ENCODE data around the gene PHF21A. TPM values are rescaled to one million over a fixed set of nuclear protein-coding genes. Genes with fewer than 3 reads are reported as not detected.
"Not testable (repeated sequence)": the region's sequence is repeated elsewhere in the genome, so short reads cannot be mapped to it uniquely, and the experiment has no call there.

PHF21A gene
- total RNA-seq, 1 experiment from 2014 or later, result 8.2 TPM

- Histone ChIP-seq H3K79me2 (ENCODE audit: low read length) (no peaks in the 10 kb centered on the region), H3K9me2 (replicated peaks; ENCODE audit: low read length) (no peaks in the 10 kb centered on the region), H3K4me2 (ENCODE audit: low read length) (peak overlapping the region; percentile 89), H4K20me1 (ENCODE audit: low read length) (no peaks in the 10 kb centered on the region), H3K9me3 (ENCODE audit: low read length) (no peaks in the 10 kb centered on the region), H3K9ac (ENCODE audit: low read length) (no peak overlapping the region), H2AFZ (ENCODE audit: low read length) (no peak overlapping the region), H3K27me3 (ENCODE audit: low read length) (no peaks in the 10 kb centered on the region), H3K27ac (ENCODE audit: low read length) (no peak overlapping the region), H3F3A (ENCODE audit: low read length, unreplicated experiment) (no peaks in the 10 kb centered on the region), H3K36me3 (ENCODE audit: low read depth, low read length) (no peaks in the 10 kb centered on the region), H3K4me3 (ENCODE audit: low read length) (peak overlapping the region; percentile 66), H3K4me1 (ENCODE audit: insufficient read depth, low read length) (0 out of 2 replicates have a peak, but pooled peaks cover 7% of the 10 kb centered on the region)
- intact Hi-C loops (cut with micrococcal nuclease), result no loop called here
- BruUV-seq (replicated peaks), result no TSS peak
- POLR2A ChIA-PET (ENCODE audit: unreplicated experiment), result no interaction called here
- CTCF ChIA-PET, result no interaction called here
- ATAC-seq, result no peak
- TF ChIP-seq CTCF (conservative IDR thresholded peaks at IDR 0.05; ENCODE audit: low read depth, low read length) (no peak), EZH2phosphoT487 (IDR thresholded peaks at IDR 0.05; ENCODE audit: borderline replicate concordance, low read length) (no peak), EZH2 (IDR thresholded peaks at IDR 0.05; ENCODE audit: low read length, unreplicated experiment) (no peak)
- DNase-seq, result no peak
Observed at GRCh38 chr11:45900916-45901617, 220.2 kb downstream of the PHF21A start.

GRCh38 chr11:45900175-45900800, 221.0 kb downstream of the PHF21A start:
- Histone ChIP-seq H2AFZ (ENCODE audit: low read length) (0 out of 2 replicates have a peak overlapping the region, but pooled peaks have one; percentile 48), H3K4me2 (ENCODE audit: low read length) (peak overlapping the region; percentile 89), H3K9ac (ENCODE audit: low read length) (peak overlapping the region; percentile 15; the same call in 1 of the 2 replicates), H3K4me3 (ENCODE audit: low read length) (peak overlapping the region; percentile 66)
- H3K36me3 ChIP-seq (ENCODE audit: low read depth, low read length); H3K79me2 ChIP-seq (ENCODE audit: low read length); H3F3A ChIP-seq (ENCODE audit: low read length, unreplicated experiment); CTCF ChIA-PET; H3K27me3 ChIP-seq (ENCODE audit: low read length); H3K9me3 ChIP-seq (ENCODE audit: low read length); POLR2A ChIA-PET (ENCODE audit: unreplicated experiment); H3K4me1 ChIP-seq (ENCODE audit: insufficient read depth, low read length); intact Hi-C loops (cut with micrococcal nuclease); H3K27ac ChIP-seq (ENCODE audit: low read length); H4K20me1 ChIP-seq (ENCODE audit: low read length); DNase-seq; BruUV-seq (replicated peaks); H3K9me2 ChIP-seq (replicated peaks; ENCODE audit: low read length): not testable (repeated sequence)
- peak; percentile 42 for ATAC-seq

GRCh38 chr11:45899448-45900174, 221.6 kb downstream of the PHF21A start:
- Histone ChIP-seq H3K79me2 (ENCODE audit: low read length) (no peaks in the 10 kb centered on the region), H3K9ac (ENCODE audit: low read length) (peak overlapping the region; percentile 61), H3K9me2 (replicated peaks; ENCODE audit: low read length) (no peaks in the 10 kb centered on the region), H3K4me3 (ENCODE audit: low read length) (peak overlapping the region; percentile 66), H3K36me3 (ENCODE audit: low read depth, low read length) (no peaks in the 10 kb centered on the region), H3K4me2 (ENCODE audit: low read length) (peak overlapping the region; percentile 89), H3K27ac (ENCODE audit: low read length) (no peak overlapping the region), H3K4me1 (ENCODE audit: insufficient read depth, low read length) (0 out of 2 replicates have a peak, but pooled peaks cover 7% of the 10 kb centered on the region), H4K20me1 (ENCODE audit: low read length) (no peaks in the 10 kb centered on the region), H3F3A (ENCODE audit: low read length, unreplicated experiment) (no peaks in the 10 kb centered on the region), H2AFZ (ENCODE audit: low read length) (peak overlapping the region; percentile 71), H3K27me3 (ENCODE audit: low read length) (no peaks in the 10 kb centered on the region), H3K9me3 (ENCODE audit: low read length) (no peaks in the 10 kb centered on the region)
- POLR2A ChIA-PET (ENCODE audit: unreplicated experiment), result no interaction called here
- BruUV-seq (replicated peaks), result no TSS peak
- no peak for TF ChIP-seq EZH2phosphoT487 (IDR thresholded peaks at IDR 0.05; ENCODE audit: borderline replicate concordance, low read length)
- no peak for TF ChIP-seq EZH2 (IDR thresholded peaks at IDR 0.05; ENCODE audit: low read length, unreplicated experiment)
- TF ChIP-seq CTCF (conservative IDR thresholded peaks at IDR 0.05; ENCODE audit: low read depth, low read length), result no peak
- CTCF ChIA-PET, result no interaction called here
- intact Hi-C loops (cut with micrococcal nuclease), result no loop called here
- DNase-seq (peak; percentile 64), ATAC-seq (peak; percentile 79)
